HPDE6-E6E7 (cell line): ENCODE data around the gene TMEM184A.

Experiments used
- DNase-seq: peaks from one replicate; pipeline ENCODE4 v3.0.0; 2011; ENCODE audit warnings: missing footprints; ENCODE audit errors: extremely low spot score

Gene TMEM184A

DNA sequence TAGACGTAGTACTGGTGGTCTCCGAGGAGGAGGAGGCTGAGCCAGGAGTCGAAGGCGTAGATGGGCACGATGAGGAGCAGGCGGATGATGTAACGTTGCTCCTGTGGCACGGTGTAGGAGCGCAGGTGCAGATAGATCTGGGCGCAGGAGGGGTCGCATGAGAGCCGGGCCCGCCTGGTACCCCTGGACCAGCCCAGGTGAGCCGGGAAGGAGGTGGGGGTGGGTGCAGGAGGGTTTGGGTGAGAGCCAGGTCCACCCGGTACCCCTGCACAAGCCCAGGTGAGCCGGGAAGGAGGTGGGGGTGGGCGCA is 5.2 kb downstream of the TMEM184A start:
- DNase-seq = no peak

- DNase-seq = no peak
Observed at GRCh38 chr7:1550005-1550845, 5.8 kb downstream of the TMEM184A start.

GRCh38 chr7:1549357-1550004 is 6.5 kb downstream of the TMEM184A start:
- DNase-seq = no peak

GRCh38 chr7:1548944-1549343 is 7.1 kb downstream of the TMEM184A start:
- DNase-seq = no peak

DNA sequence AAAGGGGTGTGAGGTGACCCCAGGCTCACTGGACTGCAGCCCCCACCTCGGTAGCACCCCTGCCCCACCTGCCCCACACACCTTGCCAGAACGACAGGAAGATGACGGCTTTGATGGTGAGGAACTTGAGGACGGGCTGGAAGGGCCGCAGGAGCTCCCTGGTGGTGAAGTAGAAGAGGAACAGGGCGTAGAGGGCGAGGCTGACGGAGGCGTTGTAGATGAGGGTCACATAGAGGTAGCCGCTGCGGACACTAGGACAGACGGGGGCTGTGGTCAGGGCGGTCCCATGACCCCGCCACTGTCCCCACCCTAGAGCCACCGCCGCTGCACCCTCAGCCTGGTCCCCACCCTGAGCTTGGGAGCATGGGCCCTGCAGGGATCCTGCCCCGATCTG is 7.6 kb downstream of the TMEM184A start:
- DNase-seq = no peak

GRCh38 chr7:1547777-1548437 is 8.1 kb downstream of the TMEM184A start:
- DNase-seq = no peak

DNA sequence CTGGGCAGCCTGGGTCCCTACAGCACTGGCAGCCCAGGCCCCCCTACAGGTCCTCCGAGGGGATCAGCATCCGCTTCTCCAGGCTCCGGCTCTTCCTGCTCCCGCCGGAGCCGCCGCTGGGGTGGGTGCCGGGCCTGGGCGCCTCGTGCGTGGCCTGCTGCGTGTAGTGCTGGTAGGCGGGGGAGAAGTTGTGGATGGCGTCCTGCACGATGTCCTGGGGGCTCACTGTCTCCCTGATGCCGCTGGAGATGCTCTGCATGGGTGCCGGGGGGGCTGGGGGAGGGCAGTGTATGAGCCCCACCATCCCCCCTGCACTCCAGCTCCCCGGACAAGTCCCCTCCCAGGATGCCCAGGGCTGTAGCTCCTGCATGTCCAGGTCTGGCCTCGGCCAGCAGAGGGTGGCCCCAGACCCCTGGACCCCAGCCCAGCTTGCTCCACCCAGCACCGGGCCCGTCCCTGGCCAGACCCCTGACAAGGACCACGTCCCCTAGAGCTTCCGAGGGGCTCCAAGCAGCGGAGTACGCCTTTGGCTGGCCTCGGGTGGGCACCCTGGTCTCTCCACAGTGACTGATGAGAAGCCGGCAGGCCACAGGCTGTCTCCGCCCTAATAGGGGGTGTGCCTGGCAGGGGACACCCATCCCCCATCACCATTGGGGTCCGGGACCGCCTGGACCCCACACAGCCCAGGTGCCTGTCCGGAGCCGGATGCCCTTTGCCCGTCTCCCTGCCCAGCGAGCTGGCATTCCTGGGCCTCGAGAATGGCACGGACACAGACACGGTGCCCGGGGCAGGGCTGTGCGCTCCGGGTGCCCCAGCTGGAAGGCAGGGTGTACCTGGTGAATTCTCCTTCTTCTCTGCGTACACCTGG is 8.9 kb downstream of the TMEM184A start:
- no peak for DNase-seq

DNA sequence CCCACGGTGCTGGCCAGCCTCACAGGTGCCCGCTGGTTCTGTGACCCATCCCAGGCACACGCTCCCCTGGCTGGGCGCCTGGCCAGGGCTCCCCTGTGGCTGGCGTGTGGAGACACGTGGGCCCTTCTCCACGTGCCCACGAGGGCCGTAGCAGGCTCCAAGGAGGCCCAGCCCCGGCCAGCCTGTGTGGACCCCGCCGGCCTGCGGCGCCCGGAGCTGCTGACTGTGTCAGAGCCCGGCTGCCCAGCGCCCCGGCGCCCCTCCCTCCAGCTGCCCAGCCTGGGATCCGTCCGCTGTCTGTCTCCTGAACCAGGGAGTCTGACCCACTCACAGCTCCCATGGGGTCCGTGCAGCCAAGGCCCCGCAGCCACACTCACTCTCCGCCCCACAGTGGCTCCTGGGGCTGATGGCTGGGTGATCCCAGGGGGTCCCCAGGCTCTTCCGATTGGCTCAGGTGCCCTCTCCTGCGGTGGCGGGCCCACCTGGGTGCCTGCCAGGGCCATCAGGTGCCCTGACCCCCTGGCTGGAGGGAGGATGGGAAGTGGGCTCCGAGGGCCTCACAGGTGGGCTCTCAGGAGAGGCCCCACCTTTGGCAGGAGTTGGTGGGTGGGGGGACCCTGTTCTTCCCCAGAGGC is 9.6 kb downstream of the TMEM184A start:
- no peak for DNase-seq

DNA sequence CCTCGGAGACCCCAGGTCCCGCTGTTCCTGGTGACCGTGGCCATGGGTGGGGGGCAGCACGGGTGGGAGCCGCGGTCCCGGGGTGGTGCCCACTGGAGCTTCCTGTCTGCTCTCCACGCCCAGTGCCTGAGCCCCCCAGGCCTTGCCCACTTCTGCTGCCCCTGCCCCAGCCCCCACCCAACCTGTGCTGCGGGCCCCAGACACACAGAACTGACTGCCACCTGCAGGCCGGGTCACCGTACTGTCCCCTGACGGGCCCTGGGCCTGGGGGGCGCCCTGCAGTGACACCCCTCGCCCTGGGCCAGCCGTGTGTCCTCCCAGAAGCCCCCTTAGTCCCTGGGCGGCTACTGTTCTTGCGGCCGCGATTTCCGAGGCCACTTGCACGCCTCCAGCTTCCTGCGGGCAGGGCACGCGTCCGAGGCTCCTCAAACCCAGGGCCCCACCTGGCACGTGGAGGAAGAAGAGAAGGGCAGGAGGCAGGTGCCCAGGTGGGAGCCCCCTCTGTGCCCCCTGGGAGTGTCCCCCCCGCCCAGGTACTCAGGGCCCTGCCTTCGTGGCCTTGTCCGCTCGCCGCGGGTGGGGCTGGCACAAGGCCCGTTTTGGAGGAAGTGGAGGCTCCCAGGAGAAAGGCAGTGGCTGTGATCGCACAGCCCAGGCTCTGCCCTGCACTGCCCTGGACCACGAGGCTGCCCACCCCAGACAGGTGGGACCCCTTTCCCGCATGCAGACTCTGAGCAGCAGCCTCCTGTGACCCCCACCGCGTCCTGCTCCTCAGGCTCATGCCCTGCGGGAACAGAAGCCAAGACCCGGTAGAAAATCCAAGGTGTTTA is 10.4 kb downstream of the TMEM184A start:
- DNase-seq = no peak

DNA sequence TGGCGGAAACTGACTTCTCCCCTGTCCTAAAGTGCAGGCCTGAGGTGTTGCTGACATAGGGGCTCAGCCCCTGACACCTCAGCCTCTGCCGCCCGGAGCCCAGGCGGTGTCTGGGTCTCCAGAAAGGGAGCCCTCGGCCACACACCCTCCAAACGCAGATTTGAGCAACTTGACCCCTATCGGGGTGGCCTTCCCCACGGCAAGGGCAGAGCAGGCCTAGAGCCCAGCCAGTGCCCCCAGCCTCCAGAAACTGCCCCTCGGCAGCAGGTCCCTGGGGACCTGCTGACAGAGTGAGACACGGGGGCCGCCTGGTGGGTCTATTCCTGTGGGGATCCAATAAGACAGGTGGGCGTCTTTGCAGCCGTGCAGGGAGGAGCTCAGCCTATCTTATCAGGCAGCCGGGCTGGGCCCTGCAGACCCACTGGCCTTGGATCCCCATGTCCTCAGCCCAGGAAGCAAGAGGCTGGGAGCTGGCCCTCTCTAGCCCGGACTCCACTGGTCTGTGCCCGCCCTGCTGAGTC is 11.0 kb downstream of the TMEM184A start:
- no peak for DNase-seq

- DNase-seq = no peak
Observed at GRCh38 chr7:1544178-1544895, 11.7 kb downstream of the TMEM184A start.

DNA sequence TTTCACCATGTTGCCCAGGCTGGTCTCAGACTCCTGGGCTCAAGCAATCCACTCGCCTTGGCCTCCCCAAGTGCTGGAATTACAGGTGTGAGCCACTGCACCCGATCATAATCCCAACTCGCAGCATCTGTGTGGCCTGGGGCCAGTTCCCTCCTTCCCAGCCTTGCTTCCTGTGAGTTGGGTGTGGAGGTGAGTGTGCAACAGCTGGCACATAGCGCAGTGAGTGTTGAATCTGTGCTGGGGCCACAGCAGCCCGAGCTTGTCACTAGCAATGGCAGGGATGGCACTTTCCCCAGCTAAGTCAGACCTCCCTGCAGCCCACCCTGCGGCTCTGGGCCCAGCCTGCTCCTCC is 12.2 kb downstream of the TMEM184A start:
- no peak for DNase-seq

DNA sequence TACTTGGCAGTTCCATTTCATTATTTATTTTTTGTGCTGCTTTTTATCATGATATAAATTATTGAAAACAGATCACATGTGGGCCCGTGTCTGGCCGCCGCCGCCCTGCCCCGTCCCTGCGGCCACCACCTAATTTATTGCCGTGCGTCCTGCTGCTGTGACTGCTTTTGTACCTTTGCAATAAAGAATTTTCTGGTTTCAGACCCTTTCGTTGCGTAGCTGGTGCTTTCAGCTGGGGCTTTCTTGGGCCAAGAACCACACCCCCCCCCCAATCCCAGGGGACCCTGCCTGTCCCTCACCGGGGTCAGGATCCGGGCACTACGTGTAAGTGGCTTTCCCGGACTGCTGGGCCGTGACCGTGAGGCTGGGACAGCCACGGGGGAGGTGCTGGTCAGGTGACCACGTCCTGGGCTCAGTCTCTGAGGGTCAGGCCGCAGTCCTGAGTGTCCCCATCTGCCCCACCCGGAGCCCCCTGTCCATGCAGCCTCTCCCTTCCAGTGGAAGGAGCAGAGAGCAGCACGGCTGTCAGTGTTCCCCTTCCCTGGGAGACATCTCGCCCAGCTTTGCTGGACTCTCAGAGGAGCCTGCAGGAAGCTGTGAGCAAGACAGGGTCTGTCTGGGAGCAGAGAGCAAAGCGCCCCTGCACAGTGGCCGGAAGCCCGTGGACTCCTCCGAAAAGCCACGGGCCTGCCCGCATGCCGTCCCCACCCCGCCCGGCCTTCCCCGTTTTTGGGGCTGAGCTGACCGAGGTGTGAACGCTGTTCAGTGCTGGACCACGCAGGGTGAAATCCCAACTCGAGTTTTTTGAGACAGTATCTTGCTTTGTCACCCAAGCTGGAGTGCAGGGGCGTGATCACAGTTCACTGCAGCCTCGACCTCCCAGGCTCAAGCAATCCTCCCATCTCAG is 12.9 kb downstream of the TMEM184A start:
- DNase-seq = no peak

- DNase-seq = no peak
Observed at GRCh38 chr7:1542329-1542728, 13.7 kb downstream of the TMEM184A start.

DNA sequence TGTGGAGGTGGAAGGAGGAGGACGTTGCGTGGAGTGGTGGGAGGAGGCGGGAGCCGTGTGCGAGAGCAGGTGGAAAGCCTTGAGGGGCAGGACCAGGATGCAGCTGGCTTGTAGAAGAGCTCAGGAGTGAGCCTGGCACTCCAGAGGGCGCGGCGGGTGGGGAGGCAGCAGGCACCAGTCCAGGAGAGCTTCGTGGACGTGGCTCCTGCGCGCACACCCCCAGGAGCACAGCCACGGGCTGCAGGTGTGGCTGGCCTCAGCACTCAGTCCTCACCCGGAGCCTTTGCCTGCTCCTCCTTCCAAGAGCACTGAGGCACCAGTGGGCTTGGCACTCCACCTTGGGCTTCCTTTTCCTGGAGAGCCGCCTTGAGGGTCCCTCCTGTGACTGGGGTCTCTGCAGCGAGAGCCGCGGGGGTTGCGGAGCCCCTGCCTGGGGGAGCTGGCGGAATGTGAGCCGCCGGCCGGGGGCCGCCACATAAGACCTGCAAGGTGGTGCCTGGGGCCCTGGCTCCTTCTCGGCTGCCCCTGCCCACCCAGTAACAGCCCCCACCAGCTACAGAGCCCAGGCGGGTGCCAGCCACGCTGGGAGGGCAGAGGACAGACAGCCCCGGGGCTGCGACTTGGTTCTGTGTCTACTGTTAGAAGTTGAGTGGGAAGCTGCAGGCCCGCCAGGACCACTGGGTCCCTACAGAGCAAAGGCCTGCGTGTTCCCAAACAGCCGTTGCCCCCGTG is 14.4 kb downstream of the TMEM184A start:
- DNase-seq = no peak

DNA sequence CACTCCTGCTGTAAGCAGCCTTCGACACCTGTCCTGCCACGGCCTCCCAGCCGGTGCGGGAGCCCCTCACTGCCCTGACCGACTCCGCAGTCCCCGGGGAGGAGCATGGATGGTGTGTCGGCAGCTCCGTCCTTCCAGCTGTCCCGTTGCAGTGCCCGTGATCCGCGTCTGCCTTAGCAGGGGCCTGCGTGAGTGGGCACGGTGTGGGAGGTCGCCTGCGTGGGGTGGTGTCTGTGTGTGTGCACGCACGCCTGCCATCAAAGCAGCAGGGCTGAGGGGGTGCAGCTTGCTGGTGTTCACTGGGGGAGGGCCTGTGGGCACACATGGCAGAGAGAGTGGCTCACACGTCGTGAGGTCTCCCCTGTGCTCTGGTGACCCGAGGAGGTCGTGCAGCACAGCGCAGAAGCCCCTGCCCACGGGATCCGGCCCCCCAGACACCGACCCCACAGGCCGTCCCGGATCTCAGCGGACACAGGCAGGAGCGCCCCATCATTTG is 15.2 kb downstream of the TMEM184A start:
- no peak for DNase-seq

GRCh38 chr7:1539882-1540775 is 15.9 kb downstream of the TMEM184A start:
- no peak for DNase-seq
